Measurements from ENCODE around the gene HRC.
"Not testable (repeated sequence)": the region's sequence is repeated elsewhere in the genome, so short reads cannot be mapped to it uniquely, and the experiment has no call there.

Gene HRC, protein sequence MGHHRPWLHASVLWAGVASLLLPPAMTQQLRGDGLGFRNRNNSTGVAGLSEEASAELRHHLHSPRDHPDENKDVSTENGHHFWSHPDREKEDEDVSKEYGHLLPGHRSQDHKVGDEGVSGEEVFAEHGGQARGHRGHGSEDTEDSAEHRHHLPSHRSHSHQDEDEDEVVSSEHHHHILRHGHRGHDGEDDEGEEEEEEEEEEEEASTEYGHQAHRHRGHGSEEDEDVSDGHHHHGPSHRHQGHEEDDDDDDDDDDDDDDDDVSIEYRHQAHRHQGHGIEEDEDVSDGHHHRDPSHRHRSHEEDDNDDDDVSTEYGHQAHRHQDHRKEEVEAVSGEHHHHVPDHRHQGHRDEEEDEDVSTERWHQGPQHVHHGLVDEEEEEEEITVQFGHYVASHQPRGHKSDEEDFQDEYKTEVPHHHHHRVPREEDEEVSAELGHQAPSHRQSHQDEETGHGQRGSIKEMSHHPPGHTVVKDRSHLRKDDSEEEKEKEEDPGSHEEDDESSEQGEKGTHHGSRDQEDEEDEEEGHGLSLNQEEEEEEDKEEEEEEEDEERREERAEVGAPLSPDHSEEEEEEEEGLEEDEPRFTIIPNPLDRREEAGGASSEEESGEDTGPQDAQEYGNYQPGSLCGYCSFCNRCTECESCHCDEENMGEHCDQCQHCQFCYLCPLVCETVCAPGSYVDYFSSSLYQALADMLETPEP

DNA sequence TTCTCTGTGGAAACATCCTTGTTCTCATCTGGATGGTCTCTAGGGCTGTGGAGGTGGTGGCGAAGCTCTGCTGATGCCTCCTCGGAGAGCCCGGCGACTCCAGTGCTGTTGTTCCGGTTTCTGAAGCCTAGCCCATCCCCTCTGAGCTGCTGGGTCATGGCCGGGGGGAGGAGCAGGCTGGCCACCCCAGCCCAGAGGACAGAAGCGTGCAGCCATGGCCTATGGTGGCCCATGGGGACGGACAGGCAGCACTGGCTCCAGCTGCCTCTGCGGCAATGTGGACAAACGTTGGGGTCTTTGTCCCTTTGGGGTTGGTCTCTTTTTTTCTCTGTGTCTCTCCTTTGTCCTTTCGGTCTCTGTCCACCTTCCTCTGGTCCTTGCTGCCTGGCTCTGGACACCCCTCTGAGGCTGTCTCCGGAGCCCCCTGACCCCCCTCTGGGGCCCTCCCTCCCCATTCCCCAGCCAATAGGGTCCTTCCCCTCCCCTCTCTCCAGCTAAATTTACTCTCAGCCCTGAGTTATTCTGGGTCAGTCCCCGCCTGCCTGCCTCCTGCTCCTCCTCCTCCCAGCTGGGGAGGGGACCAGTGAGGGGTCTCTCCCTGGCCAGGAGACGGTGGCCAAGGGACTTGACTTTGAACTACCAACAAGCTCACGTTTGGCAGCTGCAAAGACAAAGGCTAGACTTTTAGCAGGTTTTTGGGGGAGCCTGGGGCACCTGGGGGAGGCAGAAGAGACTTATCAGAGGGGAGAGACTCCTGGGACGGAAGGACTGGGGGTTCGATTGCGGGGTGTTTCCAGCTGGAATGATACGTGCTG is at the start of gene HRC:
TSS of gene HRC (minus strand) at position 392 of the 815 bp plus-strand sequence. CDS start at position 233, 159 bp downstream.
- DNase-seq, result no peak

DNA sequence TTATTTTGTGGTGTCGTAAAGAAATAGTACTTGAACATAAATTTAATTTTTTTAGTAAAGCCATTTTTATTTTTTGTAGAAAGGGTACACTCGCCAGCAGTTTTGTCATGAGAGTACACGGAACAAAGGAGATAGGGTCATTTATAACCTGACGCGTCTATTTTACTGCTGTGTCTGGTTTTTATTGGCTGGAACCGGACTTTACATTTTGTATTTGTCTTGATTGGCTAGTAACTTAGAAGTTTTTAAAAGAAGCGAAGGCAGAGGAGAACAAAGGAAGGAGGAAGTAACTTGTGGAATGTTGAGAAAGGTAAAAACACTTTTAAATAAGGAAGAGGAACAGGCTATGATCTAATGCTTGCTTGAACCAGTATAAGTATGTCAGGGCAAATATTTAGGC is 45.8 kb upstream of the HRC start:
- no peak for DNase-seq

DNA sequence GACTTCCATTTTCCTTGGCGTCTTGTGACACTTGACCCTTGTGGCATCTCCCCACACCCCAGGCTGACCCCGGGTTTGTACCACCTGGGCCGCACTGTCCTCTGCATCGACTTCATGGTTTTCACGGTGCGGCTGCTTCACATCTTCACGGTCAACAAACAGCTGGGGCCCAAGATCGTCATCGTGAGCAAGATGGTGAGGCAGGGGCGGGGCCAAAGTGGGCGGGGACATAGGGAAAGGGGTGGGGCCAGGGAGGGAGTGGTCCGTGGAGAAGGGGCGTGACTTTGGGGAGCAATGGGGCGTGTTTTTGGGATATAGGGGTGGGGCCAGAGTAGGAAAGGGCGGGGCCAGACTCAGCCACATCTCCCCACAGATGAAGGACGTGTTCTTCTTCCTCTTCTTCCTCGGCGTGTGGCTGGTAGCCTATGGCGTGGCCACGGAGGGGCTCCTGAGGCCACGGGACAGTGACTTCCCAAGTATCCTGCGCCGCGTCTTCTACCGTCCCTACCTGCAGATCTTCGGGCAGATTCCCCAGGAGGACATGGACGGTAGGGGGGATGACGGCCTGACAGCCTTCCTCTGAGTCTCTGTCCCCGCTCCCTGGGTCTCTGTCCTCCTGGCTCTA is 45.2 kb upstream of the HRC start:
- no peak for DNase-seq

DNA sequence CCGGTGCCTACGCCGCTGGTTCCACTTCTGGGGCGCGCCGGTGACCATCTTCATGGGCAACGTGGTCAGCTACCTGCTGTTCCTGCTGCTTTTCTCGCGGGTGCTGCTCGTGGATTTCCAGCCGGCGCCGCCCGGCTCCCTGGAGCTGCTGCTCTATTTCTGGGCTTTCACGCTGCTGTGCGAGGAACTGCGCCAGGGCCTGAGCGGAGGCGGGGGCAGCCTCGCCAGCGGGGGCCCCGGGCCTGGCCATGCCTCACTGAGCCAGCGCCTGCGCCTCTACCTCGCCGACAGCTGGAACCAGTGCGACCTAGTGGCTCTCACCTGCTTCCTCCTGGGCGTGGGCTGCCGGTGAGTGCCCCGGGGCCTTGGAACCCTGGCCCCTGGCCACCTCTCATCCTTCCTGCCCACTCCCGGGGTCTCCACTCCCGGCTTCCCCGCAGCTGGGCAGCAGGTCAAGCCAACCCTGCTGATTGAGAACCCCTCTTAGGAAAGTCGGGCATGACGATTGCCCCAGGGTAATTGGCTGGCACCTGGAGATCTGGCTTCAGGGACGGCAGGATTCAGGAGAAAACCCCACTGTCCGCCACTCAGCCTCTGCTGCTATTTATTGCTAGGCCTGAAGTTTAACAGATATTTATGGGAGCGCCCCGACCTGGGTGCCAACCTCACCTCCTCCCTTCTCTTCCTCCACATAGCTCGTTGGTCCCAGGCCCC is 41.5 kb upstream of the HRC start:
- DNase-seq, result no peak

DNA sequence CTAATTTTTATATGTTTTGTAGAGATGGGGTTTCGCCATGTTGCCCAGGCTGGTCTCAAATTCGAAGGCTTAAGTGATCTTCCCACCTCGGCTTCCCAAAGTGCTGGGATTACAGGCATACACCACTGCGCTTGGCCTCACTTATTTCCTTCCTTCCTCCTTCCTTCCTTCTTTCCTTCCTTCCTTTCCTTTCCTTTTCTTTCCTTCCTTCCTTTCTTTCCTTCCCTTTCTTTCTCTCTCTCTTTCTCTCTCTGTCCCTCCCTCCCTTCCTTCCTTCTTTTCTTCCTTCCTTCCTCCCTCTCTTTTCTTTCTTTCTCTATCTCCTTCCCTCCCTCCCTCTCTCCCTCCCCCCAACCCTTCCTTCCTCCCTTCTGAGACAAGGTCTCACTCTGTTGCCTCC is 39.2 kb upstream of the HRC start:
- DNase-seq, result no peak

DNA sequence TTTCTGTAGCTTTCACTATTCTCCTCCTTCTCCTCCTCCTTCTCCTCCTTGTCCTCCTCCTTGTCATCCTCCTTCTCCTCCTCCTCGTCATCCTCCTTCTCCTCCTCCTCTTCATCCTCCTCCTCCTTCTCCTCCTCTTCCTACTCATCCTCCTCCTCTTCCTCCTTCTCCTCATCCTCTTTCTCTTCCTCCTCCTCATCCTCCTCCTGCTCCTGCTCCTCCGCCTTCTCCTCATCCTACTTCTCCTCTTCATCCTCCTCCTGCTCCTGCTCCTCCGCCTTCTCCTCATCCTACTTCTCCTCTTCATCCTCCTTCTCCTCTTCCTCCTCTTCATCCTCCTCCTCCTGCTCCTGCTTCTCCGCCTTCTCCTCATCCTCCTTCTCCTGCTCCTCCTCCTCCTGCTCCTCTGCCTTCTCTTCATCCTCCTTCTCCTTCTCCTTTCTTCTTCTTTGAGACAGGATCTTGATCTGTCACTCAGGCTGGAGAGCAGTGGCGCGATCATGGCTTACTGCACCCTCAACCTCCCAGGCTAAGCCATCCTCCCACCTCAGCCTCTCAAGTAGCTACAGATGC is 38.7 kb upstream of the HRC start:
- DNase-seq, result no peak

DNA sequence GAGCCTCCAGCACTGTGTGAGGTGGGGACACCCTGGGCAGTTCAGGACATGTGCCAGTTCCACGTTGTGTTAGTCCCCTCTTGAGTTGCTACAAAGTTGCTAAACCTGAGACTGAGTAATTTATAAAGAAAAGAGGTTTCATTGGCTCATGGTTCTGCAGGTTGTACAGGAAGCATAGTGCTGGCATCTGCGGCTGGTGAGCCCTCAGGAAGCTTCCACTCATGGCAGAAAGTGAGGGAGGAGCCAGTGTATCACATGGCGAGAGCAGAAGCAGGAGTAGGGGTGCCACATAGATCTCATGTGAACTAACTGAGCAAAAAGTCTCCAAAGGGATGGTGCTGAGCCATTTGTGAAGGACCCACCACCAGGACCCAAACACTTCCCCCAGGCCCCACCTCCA is 35.6 kb upstream of the HRC start:
- no peak for DNase-seq

DNA sequence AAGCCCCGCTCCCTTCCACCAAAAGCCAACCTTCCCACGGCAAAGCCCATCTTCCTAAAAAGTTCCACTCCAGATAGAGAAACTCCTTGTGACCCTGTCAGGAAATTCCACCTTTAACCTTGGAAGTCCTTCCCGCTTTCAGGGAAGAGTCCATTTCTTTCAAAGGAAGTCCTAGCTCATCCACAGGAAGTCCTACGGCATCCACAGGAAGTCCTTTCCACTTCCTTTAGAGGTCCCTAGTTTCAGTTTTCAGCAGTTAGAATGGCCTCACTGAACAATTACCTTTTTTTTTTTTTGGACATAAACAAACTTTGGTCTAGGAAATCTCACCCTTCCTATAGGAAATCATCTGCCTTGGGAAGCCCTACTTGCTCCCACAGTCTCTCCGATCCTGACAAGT is 34.1 kb upstream of the HRC start:
- DNase-seq, result no peak

DNA sequence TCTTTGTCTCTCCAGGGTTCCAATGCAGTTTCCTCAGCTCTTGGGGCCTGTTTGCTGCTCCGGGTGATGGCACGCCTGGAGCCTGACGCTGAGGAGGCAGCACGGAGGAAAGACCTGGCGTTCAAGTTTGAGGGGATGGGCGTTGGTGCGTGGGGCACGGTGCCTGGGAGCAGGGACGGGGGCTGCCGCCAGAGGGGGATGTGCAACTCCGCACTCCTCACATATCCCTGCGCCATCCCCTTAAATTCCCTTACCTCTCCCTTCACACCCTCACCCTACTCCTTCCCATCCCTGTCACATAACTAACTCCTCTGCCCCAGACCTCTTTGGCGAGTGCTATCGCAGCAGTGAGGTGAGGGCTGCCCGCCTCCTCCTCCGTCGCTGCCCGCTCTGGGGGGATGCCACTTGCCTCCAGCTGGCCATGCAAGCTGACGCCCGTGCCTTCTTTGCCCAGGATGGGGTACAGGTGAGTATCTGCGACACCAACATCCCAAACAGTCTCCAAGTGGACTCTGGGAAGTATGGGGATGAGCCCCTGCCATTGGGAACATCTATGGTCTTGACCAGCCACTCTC is 33.5 kb upstream of the HRC start:
- DNase-seq, result no peak

DNA sequence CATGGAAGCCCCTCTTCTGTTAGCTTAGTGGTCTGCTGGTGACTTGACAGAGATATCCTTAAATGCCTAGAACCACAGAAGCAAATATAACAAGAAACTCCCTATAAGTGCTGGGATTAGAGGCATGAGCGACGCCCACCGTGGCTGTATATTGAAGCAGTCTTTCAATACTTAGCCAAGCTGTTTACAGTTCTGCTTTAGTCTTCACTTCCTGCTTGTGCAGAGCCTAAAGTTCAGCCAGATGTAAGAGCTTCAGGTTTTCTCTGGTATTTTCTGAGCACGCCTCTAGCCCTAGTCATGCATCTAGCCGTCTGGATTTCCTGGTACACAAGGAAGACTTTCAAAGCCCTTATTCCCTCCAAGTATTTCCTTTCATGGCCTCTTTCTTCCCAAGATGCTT is 30.9 kb upstream of the HRC start:
- DNase-seq, result no peak

DNA sequence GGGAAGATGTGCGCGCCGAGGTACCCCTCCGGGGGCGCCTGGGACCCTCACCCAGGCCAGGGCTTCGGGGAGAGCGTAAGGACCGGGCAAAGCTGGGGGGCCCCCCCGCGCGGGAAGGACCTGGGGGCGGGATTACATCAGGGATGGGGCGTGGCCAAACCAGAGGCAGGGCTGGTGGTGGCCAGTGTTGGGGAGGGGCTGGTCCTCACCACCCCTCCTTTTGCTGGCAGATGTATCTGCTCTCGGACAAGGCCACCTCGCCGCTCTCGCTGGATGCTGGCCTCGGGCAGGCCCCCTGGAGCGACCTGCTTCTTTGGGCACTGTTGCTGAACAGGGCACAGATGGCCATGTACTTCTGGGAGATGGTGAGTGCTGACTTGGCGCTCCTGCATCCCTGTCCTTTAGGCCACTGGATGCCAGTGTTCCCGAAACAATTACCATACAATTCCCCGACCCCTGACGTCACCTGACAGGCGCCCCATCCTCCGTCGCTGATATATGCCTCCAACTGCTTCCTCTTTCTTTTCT is 27.7 kb upstream of the HRC start:
- DNase-seq, result no peak

DNA sequence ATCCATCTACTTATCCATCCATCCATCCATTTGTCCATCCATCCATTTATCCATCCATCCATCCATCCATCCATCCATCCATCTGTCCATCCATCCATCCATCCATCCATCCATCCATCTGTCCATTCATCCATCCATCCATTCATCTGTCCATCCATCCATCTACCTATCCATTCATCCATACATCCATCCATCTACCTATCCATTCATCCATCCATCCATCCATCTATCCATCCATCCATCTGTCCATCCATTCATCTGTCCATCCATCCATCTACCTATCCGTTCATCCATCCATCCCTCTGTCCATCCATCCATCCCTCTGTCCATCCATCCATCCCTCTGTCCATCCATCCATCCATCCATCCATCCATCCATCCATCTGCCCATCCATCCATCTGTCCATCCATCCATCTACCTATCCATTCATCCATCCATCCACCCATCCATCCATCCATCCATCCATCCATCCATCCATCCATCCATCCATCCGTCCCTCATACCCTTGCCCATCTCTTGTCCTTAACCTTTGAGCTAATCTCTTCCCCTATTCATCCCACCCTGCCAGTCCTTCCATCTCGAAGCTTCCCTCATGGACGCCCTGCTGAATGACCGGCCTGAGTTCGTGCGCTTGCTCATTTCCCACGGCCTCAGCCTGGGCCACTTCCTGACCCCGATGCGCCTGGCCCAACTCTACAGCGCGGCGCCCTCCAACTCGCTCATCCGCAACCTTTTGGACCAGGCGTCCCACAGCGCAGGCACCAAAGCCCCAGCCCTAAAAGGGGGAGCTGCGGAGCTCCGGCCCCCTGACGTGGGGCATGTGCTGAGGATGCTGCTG is 27.0 kb upstream of the HRC start:
- DNase-seq, result not testable (repeated sequence)

DNA sequence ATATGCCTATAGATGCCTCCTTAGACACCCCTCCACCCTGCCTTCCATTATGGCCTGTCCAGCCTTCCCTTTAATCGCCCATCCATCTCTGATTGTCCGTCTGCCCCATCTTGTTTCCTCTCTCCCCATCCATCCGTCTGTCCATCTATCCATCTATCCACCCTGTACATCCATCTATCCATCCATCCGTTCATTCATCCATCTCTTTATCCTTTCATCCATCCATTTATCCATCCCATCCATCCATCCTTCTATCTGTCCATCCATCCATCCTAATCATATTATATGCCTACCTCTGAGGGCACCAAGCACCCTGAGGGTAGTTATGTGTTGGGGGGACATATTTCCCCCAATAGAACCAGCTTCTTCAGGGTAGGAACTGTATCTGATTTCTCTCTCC is 25.5 kb upstream of the HRC start:
- DNase-seq, result no peak

DNA sequence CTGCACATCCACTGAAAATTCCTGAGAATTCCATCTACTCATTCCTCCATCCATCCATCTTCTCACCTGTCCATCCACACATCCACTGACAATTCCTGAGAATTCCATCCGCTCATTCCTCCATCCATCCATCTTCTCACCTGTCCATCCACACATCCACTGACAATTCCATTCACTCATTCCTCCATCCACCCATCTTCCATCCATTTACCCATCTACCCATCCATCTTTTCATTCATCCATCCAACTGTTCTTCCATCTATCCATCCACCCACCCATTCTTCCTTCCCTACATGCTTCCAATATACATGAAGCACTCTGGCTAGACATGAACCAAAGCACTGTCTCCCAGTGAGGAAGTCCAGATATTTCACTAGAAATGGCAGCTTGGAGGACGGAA is 18.0 kb upstream of the HRC start:
- DNase-seq, result no peak

DNA sequence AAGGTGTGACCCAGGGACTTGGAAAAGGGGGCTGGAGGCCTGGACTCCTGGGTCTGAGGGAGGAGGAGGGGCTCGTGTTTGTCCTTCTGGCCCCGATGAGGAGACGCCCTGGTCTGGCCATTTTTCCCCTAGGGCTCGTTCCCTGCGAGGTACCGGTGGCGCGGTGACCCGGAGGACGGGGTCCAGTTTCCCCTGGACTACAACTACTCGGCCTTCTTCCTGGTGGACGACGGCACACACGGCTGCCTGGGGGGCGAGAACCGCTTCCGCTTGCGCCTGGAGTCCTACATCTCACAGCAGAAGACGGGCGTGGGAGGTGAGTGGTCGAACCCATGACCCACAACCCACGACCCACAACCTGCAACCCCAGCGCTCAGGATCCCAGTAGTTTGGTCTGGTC is 13.2 kb upstream of the HRC start:
- no peak for DNase-seq

DNA sequence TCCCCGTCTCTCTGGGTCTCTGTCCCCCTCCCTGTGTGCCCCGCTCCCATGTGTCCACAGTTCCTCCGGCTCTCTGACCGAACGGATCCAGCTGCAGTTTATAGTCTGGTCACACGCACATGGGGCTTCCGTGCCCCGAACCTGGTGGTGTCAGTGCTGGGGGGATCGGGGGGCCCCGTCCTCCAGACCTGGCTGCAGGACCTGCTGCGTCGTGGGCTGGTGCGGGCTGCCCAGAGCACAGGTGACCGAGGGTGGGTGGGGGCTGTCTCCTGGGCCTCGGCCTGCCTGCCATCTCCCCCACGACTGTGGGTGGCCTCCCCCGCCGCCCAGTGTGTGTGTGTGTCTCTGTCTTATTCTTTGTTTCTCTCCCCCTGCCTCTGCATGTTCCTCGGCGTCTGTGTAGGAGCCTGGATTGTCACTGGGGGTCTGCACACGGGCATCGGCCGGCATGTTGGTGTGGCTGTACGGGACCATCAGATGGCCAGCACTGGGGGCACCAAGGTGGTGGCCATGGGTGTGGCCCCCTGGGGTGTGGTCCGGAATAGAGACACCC is 12.7 kb upstream of the HRC start:
- DNase-seq, result no peak

DNA sequence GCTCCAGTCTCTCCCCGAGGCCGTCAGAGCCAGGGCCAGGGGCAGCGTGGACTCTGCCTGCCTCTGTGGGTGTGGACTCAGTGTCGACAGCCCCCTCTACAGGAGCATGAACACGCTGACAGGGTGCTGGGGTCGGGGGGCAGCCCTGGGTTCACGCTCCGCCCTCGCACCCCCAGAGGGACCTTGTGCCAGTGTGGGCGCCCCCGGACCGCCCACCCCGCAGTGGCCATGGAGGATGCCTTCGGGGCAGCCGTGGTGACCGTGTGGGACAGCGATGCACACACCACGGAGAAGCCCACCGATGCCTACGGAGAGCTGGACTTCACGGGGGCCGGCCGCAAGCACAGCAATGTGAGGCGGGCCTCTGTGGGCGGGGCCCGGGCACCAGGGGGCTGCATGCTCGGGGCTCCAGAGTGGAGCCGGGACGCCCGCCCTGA is 10.7 kb upstream of the HRC start:
- DNase-seq, result no peak

DNA sequence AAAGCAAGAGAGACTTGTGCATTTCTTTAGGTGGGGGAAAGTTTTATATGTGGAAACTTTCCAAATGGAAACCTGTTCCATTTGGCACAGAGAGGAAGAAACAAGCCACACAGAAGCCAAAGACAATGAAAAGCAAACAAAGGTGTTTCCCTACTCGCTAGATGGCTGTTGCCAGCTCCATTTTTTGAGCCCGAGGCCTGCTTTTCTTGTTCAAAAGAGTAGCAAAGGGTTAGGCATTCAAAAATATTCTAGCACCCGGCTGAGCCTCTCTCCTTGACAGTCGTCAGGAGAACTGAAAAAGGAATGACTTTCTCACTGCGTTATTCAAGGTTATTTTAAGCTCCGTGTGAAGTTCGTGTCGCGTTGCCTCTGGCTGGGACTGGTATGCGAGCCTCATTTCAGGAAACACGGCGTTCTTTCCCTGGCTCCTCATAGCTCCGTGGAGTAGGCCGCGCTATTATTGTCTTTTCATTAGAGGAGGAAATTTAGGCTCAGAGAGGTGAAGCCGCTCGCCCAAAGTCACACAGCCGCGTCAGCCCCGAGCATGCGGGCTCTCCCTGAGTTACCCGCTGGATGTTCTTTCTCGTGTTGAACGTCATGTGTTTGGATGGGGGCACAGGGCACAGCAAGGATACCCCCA is 10.0 kb upstream of the HRC start:
- no peak for DNase-seq

DNA sequence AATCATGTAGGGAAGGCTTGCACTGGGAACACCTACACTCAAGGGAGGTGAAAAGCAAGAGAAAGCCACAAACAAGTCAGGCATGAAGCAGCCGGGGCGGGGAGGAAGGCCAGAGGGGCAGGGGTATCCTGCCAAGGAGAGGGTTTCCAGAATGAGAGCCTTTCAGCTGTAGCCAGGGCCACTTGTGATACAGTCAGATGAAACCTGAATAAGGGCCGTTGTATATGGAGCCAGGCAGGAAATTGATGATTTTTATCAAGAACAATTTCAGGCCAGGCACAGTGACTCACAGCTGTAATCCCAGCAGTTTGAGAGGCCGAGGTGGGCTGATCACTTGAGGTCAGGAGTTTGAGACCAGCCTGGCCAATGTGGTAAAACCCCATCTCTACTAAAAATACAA is 6.8 kb upstream of the HRC start:
- DNase-seq, result no peak
